GM19099 (cell line): ENCODE data around the gene CTNNA1.

ENCODE experiments used
- POLR2A ChIP-seq: IDR thresholded peaks from 3 replicates; pipeline ENCODE4 v1.6.1; 2011; ENCODE audit warnings: low read depth; ENCODE audit not compliant: insufficient read length; ENCODE audit errors: extremely low read depth

Gene CTNNA1

DNA sequence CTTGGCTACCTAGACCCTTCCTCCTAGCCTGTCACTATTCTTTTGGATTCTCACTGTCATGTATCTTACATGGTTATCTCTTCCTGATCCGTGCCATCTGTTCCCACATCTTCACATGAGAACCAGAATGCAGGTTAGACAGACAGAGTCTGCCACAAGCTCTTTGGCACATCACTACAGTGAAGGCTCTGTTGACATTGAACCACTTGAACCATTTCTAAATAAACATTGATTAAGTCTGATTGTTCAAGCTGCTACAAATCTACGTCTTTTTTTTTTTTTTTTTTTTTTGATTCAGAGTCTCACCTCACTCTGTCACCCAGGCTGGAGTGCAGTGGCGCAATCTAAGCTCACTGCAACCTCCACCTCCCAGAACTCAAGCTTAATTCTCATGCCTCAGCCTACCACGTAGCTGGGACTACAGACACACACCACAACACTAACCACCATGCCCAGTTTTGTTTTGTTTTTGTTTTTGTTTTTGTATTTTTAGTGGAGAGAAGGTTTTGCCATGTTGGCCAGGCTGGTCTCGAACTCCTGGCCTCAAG is 207.0 kb downstream of the CTNNA1 start:
- TF ChIP-seq POLR2A: no peak

- no peak for TF ChIP-seq POLR2A
Measured at GRCh38 chr5:138961221-138961620, 208.0 kb downstream of the CTNNA1 start.

GRCh38 chr5:138961729-138962128 is 208.5 kb downstream of the CTNNA1 start:
- no peak for TF ChIP-seq POLR2A

DNA sequence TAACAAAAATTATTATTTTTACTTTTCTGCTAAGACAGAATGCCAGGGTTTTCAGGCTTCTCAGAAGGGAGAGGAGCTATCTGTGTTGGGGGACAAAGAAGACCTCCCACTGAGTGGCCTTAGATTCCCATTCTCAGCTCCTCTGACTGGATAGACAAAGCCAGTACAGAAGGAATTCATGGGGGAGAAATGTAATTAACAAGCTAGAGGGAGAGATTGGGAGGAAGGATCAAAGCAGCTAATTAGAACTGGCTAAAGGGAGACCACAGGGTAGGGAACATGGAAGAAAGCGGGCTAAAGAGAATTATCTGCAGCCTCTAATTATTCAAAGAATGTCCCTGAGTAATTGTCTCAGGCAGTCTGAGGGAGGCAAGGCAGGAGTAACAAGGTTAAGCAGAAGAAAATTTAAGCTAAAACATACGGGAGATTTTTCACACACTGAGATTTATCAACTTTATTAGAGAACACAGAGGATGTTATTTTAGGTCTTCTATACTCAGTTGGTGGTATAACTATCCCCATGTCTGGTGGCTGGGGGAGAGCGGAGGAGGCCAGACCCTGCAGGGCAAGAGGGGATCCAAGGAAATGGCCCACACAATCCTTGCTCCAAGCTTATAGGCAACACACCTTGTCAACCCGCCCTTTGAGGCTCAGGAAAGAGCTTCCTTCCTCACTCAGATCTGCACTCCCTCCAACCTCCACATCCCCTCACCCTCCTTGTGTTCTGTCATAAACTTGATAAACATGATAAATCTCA is 209.6 kb downstream of the CTNNA1 start:
- TF ChIP-seq POLR2A: no peak

DNA sequence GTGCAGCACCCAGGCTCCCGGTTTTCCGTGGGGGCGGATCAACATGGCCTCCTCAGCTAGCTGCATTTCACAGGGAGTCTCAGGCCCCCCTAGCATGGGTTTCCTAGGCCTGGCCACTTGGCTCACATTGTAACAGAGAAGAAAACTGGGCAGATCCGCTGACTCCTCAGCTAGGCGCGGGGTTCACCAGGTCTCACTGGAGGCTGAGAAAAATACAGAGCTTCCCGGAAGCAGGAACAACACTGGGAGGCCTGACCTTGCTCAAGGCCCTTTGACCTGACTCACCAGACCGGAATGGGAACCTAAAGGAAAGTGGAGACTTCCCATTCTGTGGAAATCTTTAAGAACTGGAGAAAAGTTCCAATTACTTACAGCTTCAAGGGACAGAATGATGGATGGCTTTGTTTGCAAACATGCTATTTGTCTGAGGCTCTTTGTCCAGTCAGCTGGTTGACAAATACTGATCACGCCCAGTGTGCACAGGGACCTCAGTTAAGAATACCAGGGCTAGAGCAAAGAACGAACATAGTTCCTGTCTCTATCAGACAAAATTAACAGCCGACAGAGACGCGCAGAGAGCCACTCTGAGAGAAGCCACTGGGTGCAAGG is 210.6 kb downstream of the CTNNA1 start:
- TF ChIP-seq POLR2A: no peak

GRCh38 chr5:138964647-138965201 is 211.5 kb downstream of the CTNNA1 start:
- no peak for TF ChIP-seq POLR2A

DNA sequence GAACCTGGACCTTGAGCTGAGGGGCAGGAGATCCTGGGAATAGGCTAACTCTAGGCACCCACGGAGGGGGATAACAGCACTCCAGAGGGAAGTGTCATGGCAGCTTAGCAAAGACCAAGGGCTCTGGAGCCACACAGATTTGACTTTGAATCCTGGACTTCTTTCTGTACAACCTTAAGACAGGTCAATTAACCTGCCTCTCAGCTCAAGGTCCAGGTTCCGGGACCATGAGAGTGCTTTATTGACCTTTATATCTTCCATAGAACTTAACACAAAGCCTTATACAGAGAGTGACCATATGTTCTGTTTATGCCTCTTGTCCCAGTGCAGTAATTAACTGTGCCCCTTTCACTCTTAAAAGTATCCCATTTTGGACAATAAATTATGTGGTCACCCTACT is 212.4 kb downstream of the CTNNA1 start:
- no peak for TF ChIP-seq POLR2A

- TF ChIP-seq POLR2A: no peak
Measured at GRCh38 chr5:138966236-138966985, 213.2 kb downstream of the CTNNA1 start.

DNA sequence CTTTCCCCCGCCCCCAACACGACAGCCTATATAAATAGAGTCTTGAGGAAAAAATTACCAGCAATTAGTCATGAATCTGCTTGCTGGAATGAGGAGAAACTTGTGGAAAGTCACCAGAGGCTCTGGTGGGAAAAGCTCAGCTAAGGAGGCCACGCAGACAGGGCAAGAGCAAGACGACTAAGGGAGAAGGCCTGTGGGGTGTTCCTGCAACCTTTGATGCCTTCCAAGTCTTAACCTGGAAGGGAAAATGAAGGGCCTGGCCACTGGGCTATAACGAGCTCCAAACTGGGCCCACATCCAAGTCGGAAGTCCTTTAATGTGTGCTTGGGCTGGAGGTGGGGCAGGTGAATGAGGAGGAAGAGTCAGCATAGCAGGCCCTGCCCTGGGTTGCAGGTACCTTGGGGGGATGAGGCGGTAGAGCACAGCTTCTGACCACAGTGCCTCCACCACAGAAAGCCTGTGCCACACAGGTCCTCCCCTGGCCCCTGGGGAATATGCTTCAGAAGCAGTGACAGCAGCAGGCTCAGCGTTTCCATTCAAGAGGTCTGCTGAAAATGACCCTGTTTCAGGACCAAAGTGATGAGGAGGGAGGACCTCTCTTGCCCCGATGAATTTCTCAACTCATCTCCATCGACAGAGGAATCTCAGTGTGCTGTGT is 214.7 kb downstream of the CTNNA1 start:
- TF ChIP-seq POLR2A: no peak

- no peak for TF ChIP-seq POLR2A
Measured at GRCh38 chr5:138968601-138969000, 215.4 kb downstream of the CTNNA1 start.

DNA sequence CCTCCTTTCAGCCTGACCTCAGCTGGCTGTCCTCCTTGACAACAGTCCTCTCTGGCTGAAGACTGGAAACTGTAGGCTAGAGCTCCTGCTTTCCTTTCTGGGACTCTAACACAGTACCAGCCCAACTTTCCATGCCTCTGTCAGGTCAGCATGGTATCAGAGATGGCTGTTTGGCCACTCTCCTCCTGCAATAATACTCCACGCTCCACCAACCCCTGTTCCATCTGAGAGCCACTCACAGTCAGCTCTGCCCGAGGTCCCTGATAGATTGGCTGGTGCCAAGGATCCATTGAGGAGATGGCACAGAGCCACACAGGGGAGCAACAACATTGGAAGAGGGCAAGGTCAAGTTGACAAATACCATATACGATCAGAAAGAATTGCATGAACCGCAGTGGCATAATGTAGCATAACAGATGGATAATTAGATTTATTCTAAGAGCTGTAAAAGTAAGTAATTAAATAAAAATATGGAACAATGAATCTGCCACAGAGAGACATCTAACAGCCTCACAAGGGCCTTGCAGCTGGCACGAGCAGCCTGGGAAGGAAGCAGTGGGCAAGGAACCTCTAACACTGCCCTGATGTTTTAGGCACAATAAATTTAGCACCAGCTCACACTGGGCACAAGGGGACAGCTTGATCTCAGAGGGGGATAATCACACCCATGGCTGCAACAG is 216.2 kb downstream of the CTNNA1 start:
- TF ChIP-seq POLR2A: no peak

DNA sequence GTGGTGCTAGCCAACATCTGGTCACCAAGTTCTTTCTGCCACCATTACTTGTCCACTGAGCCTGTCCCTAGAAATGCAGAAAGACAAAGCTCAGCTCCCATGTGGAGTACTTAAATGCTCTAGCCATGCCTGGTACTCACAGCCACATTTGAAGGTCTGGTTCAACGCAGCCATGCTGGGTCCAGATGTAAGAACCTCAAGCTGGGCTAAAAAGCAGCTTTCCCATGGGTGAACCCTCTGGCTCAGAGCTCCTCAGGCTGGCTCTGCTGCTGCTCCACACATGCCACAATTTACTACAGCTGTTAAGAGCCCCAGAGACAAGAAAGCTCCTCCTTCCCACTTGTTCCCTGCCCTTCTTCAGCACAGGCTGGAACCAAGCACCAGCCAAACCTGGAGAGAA is 219.0 kb downstream of the CTNNA1 start:
- TF ChIP-seq POLR2A: no peak

- TF ChIP-seq POLR2A: no peak
Measured at GRCh38 chr5:138972836-138973235, 219.6 kb downstream of the CTNNA1 start.
